Heart left ventricle (tissue), 16 donors: ENCODE results near the gene ZNF474. TPM values are rescaled to one million over a fixed set of nuclear protein-coding genes. Genes with fewer than 3 reads are reported as not detected.
A peak's percentile ranks its signal among the peaks of the same experiment; 100 is the strongest.

Source experiments
- ATAC-seq, 4 donors: fragments of 200-7000 bp; cut with Tn5 transposase; one replicate each; pipeline ENCODE4 v1.9.1; 2020 to 2022; ENCODE audit warnings: moderate library complexity in 4 of 4, mild to moderate bottlenecking in 3 of 4, moderate number of reproducible peaks in 1 of 4
- DNase-seq, 5 donors: peaks; one replicate each; pipeline ENCODE4 v3.0.0-alpha.2; 2020
- H3K27ac ChIP-seq, 12 donors: fragments of 200-600 bp; sonication (generic) in 4 of 12; one replicate each; pipeline versions ENCODE4 v1.5.0 to v1.8.0; 2016 to 2022; ENCODE audit warnings: mild to moderate bottlenecking in 2 of 12
- H3K27me3 ChIP-seq, 9 donors: fragments of 200-600 bp; sonication (generic) in 2 of 9; one replicate each; pipeline versions ENCODE4 v1.5.1 to v1.8.0; 2016 to 2022; ENCODE audit warnings: mild to moderate bottlenecking in 3 of 9
- H3K36me3 ChIP-seq, 9 donors: fragments of 200-600 bp; sonication (generic) in 2 of 9; one replicate each; pipeline versions ENCODE4 v1.5.0 to v1.8.0; 2018 to 2022; ENCODE audit warnings: mild to moderate bottlenecking in 2 of 9
- H3K4me1 ChIP-seq, 12 donors: fragments of 200-600 bp; sonication (generic) in 4 of 12; one replicate each; pipeline versions ENCODE4 v1.5.0 to v1.8.0; 2016 to 2022; ENCODE audit warnings: mild to moderate bottlenecking in 3 of 12
- H3K4me3 ChIP-seq, 12 donors: fragments of 200-600 bp; sonication (generic) in 4 of 12; one replicate each; pipeline versions ENCODE4 v1.5.0 to v1.8.0; 2017 to 2022; ENCODE audit warnings: mild to moderate bottlenecking in 9 of 12, moderate library complexity in 4 of 12
- H3K9me3 ChIP-seq, 12 donors: fragments of 200-600 bp; sonication (generic) in 4 of 12; one replicate each; pipeline versions ENCODE4 v1.5.0 to v1.8.0; 2016 to 2022; ENCODE audit warnings: mild to moderate bottlenecking in 1 of 12
- CTCF ChIP-seq, 12 donors: fragments of 200-600 bp; sonication (generic) in 4 of 12; IDR thresholded peaks; one replicate each; pipeline versions ENCODE4 v1.5.0 to v1.8.0; 2018 to 2022; ENCODE audit warnings: antibody characterized with exemption in 12 of 12, mild to moderate bottlenecking in 5 of 12
- POLR2A ChIP-seq, 2 donors: fragments of 450-650 bp; IDR thresholded peaks; one replicate each; pipeline ENCODE4 v1.6.1; 2017; ENCODE audit warnings: antibody characterized with exemption in 2 of 2, mild to moderate bottlenecking in 2 of 2, moderate library complexity in 2 of 2
- WGBS, 4 donors: extraction: QIAGEN DNeasy Blood & Tissue Kit in 2 of 4; methylation state at CpG; one replicate each; pipeline versions ENCODE4 v1.1.5 to v1.1.7; 2013 to 2018; 5-methylcytosine and 5-hydroxymethylcytosine counted together
- intact Hi-C, 10 donors: fragments of 100-400 bp; cut with DNase I; formaldehyde crosslinking; loops; one replicate each; pipeline versions ENCODE4 v1.11.1 to v1.14.2; 2022
- polyA plus RNA-seq, 2 donors: library from polyadenylated mRNA; stranded (reverse); fragments of 200-250 nt; gene quantifications; one replicate each; pipeline ENCODE4 v1.2.3, GENCODE V29; 2013
- total RNA-seq, 9 donors: library from RNA; depleted of rRNA in 2 of 9; stranded (reverse); fragments of >200 nt in 2 of 9; fragmentation: NEBNext Ultra II Directional in 3 of 9; extraction: Animal tissue kit (Norgen Biotek cat#: 25700) in 3 of 9; gene quantifications; one replicate each; pipeline versions ENCODE4 v1.1.0 to v1.2.4, GENCODE V29; 2016 to 2023
- donor health status: ischemic (EF 13 %, LVEDD 7.1; RV severe dilation, severe dysfunction).
- donor health status: healthy with polysubstance abuse.
- donor health status: DM: no; HTN: yes; CAD: no.
- donor health status: DM: no; HTN: no; CAD: no.
- donor health status: ischemic (EF 25% LVEDD 6.9; RV normal size, moderate dysfunction).
- donor health status: ischemic (EF 25% LVEDD 5.7; RV mildly dilated, moderate dysfunction).
- donor health status: healthy.
- donor health status: DM: yes; HTN: yes; CAD: no.
- donor health status: ischemic (EF 35%, LVEDD 5.7; RV mildly dilated, moderate dysfunction).
- donor health status: nonischemic (EF 11% LVEDD 7.7; RV severe dilation, severe dysfunction).
- donor health status: DM: yes; HTN: yes; CAD: no.
- donor health status: PGD.
- donor health status: ischemic (EF 29% LVEDD 5.4; RV normal size, mild dysfunction).
- donor health status: nonischemic (EF 23%, LVEDD 6.1; RV moderate dilation, normal function).

Gene ZNF474
- total and polyA plus RNA-seq, 11 donors = 0.03 to 0.25 (median 0.16) TPM; not detected in 6

DNA sequence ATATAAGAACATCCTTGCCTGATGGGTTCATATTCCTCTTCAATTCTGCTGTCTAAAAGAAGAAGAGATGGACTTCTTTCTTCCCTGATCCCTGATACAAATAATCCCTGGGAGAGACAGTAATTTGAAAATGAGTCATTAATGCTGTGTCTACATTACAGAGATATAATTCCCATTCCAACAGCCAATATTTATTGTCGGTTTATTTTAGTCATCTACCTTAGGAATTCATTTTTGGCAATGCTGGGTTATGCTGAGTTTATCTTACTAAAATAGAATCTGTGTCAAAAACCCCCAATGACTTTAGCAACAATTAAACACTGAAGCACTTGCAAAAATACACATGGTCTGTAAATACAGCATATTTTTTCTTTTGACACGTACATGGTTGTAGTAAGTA lies 23.9 kb downstream of the ZNF474 start:
- DNase-seq = no peak
- peaks cover 0 to 15% (median 0%) of the 10 kb centered on the region in 12 donors for H3K4me1 ChIP-seq
- 36 to 52% (median 42%) methylated on average over 2 of the region's 2 CpGs for WGBS, 4 donors

DNA sequence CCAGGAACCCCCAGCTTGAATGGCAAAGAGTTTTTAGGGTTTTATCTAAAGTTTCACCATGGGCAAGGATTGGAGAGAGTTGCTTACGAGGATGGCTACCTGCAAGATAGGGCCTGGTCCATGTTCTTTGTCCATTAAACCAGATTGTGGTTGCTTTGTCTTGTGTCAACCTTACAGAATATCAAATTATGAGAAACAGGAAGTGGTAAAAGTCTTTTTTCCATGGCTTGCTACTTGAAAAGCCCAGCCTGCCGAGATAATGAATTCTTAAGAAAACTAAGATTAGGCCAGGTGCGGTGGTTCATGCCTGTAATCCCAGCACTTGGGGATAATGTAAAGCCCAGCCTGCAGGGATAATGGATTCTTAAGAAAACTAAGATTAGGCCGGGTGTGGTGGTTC lies 24.4 kb downstream of the ZNF474 start:
- Histone ChIP-seq H3K4me1 (peaks cover 0 to 15% (median 0%) of the 10 kb centered on the region in 12 donors), H3K27me3 (no peaks in the 10 kb centered on the region), H3K4me3 (no peak overlapping the region), H3K9me3 (no peaks in the 10 kb centered on the region), H3K27ac (no peak overlapping the region), H3K36me3 (no peaks in the 10 kb centered on the region)
- 84 to 91% (median 89%) methylated on average over 4 of the region's 4 CpGs for WGBS, 4 donors
- no peak for TF ChIP-seq CTCF (IDR thresholded peaks at IDR 0.05)
- TF ChIP-seq POLR2A (IDR thresholded peaks at IDR 0.05) = no peak
- intact Hi-C loops = loop anchor here in 1 of 10 donors (10.0 kb wide), 1 partner anchor 189 kb away; the partner anchor contains the start of gene SRFBP1
- no peak for DNase-seq
- no peak for ATAC-seq

More for the DNA sequence above, 23.9 kb downstream of the ZNF474 start:
- no peak for ATAC-seq
- intact Hi-C loops = loop anchor here in 1 of 10 donors (10.0 kb wide), 1 partner anchor 188 kb away; the partner anchor contains the start of gene SRFBP1
- no peak for TF ChIP-seq CTCF (IDR thresholded peaks at IDR 0.05)
- no peak for TF ChIP-seq POLR2A (IDR thresholded peaks at IDR 0.05)
- Histone ChIP-seq H3K27me3 (no peaks in the 10 kb centered on the region), H3K9me3 (no peaks in the 10 kb centered on the region), H3K27ac (peak overlapping the region in 1 of 12 donors; percentile 8), H3K4me3 (no peak overlapping the region), H3K36me3 (no peaks in the 10 kb centered on the region)

DNA sequence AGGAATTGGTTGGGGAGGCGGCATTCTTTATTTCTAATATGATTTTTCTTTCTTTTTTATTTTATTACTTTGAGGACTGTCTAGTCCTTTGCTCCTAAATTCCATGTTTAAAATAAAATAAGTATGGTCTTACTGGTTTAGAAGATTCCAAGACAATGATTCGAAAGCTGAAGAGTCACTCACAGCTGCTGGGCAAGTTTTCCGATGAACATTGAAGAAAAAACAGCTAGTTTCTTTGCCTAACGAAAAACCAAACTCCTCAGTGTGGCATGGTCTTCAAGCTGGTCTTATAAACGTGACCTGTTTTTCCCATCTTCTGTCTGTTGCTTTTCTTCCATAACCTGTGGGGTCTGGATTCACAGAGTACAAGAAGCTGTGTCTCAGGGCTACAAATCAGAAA lies 25.1 kb downstream of the ZNF474 start:
- peaks cover 0 to 15% (median 0%) of the 10 kb centered on the region in 12 donors for H3K4me1 ChIP-seq

DNA sequence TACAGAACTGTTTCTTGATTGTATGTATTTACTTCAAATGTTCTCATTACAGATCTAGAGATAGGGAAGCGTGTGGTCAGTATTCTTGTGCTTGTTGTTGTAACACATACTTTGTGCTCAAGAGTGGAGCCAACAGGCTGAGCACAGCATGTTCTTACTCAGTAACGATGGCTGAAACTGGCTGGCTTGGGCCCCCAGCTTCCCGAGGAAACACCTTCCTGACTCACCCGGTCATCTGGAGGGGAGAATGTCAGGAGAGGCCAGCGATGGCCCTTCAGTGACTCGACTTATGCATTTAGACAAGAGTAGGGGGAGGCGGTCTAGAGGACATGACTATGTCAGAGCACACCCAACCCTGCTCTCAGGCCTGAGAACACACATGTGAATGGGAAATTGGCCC lies 25.6 kb downstream of the ZNF474 start:
- intact Hi-C loops = loop anchor here in 1 of 10 donors (10.0 kb wide), 1 partner anchor 190 kb away; the partner anchor contains the start of gene SRFBP1
- H3K36me3 ChIP-seq = no peaks in the 10 kb centered on the region
- ATAC-seq = no peak
- peaks cover 0 to 15% (median 0%) of the 10 kb centered on the region in 12 donors for H3K4me1 ChIP-seq
- 74 to 96% (median 78%) methylated on average over 7 of the region's 7 CpGs for WGBS, 4 donors
- TF ChIP-seq CTCF (IDR thresholded peaks at IDR 0.05) (no peak), POLR2A (IDR thresholded peaks at IDR 0.05) (no peak)
- no peak overlapping the region for H3K27ac ChIP-seq
- no peak for DNase-seq
- H3K27me3 ChIP-seq = no peaks in the 10 kb centered on the region
- no peaks in the 10 kb centered on the region for H3K9me3 ChIP-seq
- H3K4me3 ChIP-seq = no peak overlapping the region

More for the DNA sequence above, 25.1 kb downstream of the ZNF474 start:
- Histone ChIP-seq H3K27ac (no peak overlapping the region), H3K27me3 (no peaks in the 10 kb centered on the region), H3K9me3 (no peaks in the 10 kb centered on the region), H3K4me3 (no peak overlapping the region), H3K36me3 (no peaks in the 10 kb centered on the region)
- TF ChIP-seq CTCF (IDR thresholded peaks at IDR 0.05) (no peak), POLR2A (IDR thresholded peaks at IDR 0.05) (no peak)
- ATAC-seq = no peak
- intact Hi-C loops = loop anchor here in 1 of 10 donors (10.0 kb wide), 1 partner anchor 190 kb away; the partner anchor contains the start of gene SRFBP1
- DNase-seq = no peak
- 87 to 94% (median 90%) methylated on average over 5 of the region's 5 CpGs for WGBS, 4 donors
